Vagina (tissue), 2 donors: ENCODE results near the gene TUBB8B. TPM values are rescaled to one million over a fixed set of nuclear protein-coding genes. Genes with fewer than 3 reads are reported as not detected.
"Not testable (repeated sequence)": the region's sequence is repeated elsewhere in the genome, so short reads cannot be mapped to it uniquely, and the experiment has no call there.

ENCODE experiments used
- DNase-seq, 2 donors: peaks; one replicate each; pipeline ENCODE4 v3.0.0-alpha.2; 2017; ENCODE audit errors: extremely low spot score in 2 of 2
- H3K27ac ChIP-seq: fragments of 200-600 bp; sonication (generic); one replicate; pipeline ENCODE4 v1.5.1; 2019
- H3K27me3 ChIP-seq: fragments of 200-600 bp; sonication (generic); one replicate; pipeline ENCODE4 v1.5.1; 2019
- H3K36me3 ChIP-seq, 2 donors: fragments of 200-600 bp; sonication (generic); one replicate each; pipeline ENCODE4 v1.5.1; 2017 to 2019
- H3K4me1 ChIP-seq: fragments of 200-600 bp; sonication (generic); one replicate; pipeline ENCODE4 v1.5.1; 2019
- H3K4me3 ChIP-seq, 2 donors: fragments of 200-600 bp; sonication (generic); 1 replicate in 1 of 2; 2 replicates in 1 of 2; pipeline ENCODE4 v1.5.1; 2016 to 2019
- H3K9me3 ChIP-seq: fragments of 200-600 bp; sonication (generic); one replicate; pipeline ENCODE4 v1.5.1; 2019
- intact Hi-C: fragments of 100-400 bp; cut with DNase I; formaldehyde crosslinking; loops from one replicate; pipeline ENCODE4 v1.15.1; 2023
- total RNA-seq: library from RNA; depleted of rRNA; stranded (reverse); fragments of >200 nt; gene quantifications from one replicate; pipeline ENCODE4 v1.2.3, GENCODE V29; 2016

Gene TUBB8B
- total RNA-seq, 1 donor from 2014 or later, result 1.7 TPM

DNA sequence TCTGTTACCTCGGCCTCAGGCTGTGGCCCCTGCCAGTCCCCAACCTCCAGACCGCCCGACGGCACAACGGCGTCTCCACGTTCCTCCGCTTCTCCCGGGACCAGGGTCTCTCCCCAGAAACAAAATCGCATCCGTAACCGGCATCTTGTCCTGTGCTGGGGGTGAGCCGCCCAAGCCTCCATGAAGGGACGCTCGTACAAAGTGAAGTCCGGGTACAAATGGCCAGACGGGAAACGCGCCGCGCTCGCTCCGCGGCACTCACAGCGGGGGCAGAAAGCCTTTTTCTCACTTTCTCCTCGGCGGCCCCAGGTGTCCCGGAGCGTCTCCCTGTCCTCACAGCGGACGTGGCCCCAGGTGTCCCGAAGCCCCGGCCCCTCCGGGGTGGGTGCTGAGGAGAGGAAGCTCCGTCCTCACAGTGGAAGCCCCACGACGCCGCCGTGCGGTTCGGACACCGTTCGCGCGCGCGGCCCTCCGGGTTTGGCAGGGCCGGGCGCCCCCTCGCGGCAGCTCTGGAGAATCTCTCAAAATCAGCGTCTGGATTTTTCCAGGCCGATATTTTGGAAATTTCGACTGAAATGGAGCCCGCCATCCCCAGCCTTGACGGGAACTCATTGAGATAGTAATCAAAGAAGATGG lies 26.2 kb upstream of the TUBB8B start:
- H3K36me3 ChIP-seq, H3K4me3 ChIP-seq, DNase-seq, intact Hi-C loops, H3K4me1 ChIP-seq, H3K27ac ChIP-seq, H3K27me3 ChIP-seq, H3K9me3 ChIP-seq: not testable (repeated sequence)

GRCh38 chr18:73181-73777 lies 23.9 kb upstream of the TUBB8B start:
- H3K27me3 ChIP-seq, H3K4me1 ChIP-seq, H3K27ac ChIP-seq, H3K36me3 ChIP-seq, H3K9me3 ChIP-seq, intact Hi-C loops, H3K4me3 ChIP-seq, DNase-seq: not testable (repeated sequence)

DNA sequence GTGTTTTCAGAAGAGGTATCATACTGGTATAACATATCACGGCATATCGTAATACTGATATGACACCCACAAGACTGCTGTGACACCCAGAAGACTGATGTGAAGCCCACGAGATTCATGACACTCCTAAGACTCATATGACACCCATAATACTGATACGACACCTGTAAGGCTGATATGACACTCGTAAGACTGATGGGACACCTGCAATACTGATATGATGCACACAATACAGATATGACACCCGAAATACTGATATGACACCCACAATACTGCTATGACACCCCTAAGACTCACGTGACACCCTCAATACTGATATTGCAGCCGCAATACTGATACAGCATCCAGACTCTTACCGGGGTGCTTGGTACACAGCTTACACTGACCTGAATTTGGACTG lies 18.3 kb upstream of the TUBB8B start:
- intact Hi-C loops, H3K4me3 ChIP-seq, DNase-seq, H3K4me1 ChIP-seq, H3K9me3 ChIP-seq, H3K36me3 ChIP-seq, H3K27me3 ChIP-seq, H3K27ac ChIP-seq: not testable (repeated sequence)

DNA sequence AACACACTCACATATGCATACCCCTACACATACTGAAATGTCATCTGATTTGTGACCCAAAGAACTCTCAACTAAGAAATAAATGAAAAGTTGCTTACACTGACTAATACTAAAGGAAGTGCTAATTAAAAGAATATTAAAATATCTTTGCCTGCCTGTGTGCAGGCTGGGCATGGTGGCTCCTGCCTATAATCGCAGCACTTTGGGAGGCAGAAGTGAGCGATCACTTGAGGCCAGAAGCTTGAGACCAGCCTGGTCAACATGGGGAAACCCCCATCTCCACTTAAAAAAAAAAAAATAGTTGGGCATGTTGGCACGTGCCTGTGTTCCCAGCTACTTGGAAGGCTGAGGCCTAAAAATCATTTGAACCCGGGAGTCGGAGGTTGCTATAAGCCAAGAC lies 14.9 kb upstream of the TUBB8B start:
- intact Hi-C loops, H3K36me3 ChIP-seq, H3K9me3 ChIP-seq, DNase-seq, H3K4me3 ChIP-seq, H3K4me1 ChIP-seq, H3K27me3 ChIP-seq, H3K27ac ChIP-seq: not testable (repeated sequence)

DNA sequence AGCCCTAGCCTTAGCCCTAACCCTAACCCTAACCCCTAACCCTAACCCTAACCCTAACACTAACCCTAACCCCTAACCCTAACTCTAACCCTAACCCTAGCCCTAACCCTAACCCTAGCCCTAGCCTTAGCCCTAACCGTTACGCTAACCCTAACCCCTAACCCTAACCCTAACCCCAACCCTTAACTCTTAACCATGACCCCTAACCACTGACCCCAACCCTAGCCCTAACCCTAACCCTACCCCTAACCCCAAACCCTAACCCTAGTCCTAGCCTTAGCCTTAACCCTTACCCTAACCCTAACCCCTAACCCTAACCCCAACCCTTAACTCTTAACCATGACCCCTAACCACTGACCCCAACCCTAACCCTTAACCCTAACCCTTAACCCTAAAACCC lies 14.2 kb upstream of the TUBB8B start:
- H3K27ac ChIP-seq, intact Hi-C loops, H3K36me3 ChIP-seq, H3K4me1 ChIP-seq, DNase-seq, H3K9me3 ChIP-seq, H3K27me3 ChIP-seq, H3K4me3 ChIP-seq: not testable (repeated sequence)

DNA sequence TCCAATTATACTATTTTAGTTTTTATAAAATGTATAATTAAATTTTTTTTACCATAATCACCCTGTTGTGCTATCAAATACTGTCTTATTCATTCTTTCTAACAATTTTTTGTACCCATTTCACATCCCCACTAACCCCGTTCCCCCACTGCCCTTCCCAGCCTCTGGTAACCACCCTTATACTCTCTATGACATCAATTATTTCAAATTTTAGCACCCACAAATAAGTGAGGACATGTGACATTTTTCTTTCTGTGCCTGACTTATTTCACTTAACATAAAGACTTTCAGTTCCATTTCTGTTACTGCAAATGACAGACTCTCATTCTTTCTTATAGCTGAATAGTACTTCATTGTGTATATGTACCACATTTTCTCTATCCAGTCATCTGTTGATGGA lies 5.0 kb upstream of the TUBB8B start:
- intact Hi-C loops, H3K4me3 ChIP-seq, H3K9me3 ChIP-seq, DNase-seq, H3K27me3 ChIP-seq, H3K27ac ChIP-seq, H3K4me1 ChIP-seq, H3K36me3 ChIP-seq: not testable (repeated sequence)

GRCh38 chr18:48696-49095 lies 719 bp downstream of the TUBB8B start:
- H3K4me1 ChIP-seq, DNase-seq, H3K9me3 ChIP-seq, H3K4me3 ChIP-seq, H3K27ac ChIP-seq, intact Hi-C loops, H3K36me3 ChIP-seq, H3K27me3 ChIP-seq: not testable (repeated sequence)

GRCh38 chr18:13177-13576 lies 36.2 kb downstream of the TUBB8B start:
- H3K27ac ChIP-seq, H3K36me3 ChIP-seq, DNase-seq, H3K4me3 ChIP-seq, H3K9me3 ChIP-seq, H3K4me1 ChIP-seq, intact Hi-C loops, H3K27me3 ChIP-seq: not testable (repeated sequence)

- H3K27me3 ChIP-seq, result not testable (repeated sequence)
These were observed 36.6 kb downstream of the TUBB8B start for GRCh38 chr18:12773-13172.

GRCh38 chr18:11383-12274 lies 37.8 kb downstream of the TUBB8B start:
- intact Hi-C loops, H3K27ac ChIP-seq, H3K36me3 ChIP-seq, DNase-seq, H3K4me3 ChIP-seq, H3K9me3 ChIP-seq, H3K27me3 ChIP-seq, H3K4me1 ChIP-seq: not testable (repeated sequence)

More at GRCh38 chr18:12773-13172, 36.6 kb downstream of the TUBB8B start:
- H3K4me1 ChIP-seq, H3K27ac ChIP-seq, H3K36me3 ChIP-seq, H3K9me3 ChIP-seq, DNase-seq, H3K4me3 ChIP-seq, intact Hi-C loops: not testable (repeated sequence)

GRCh38 chr18:10624-11184 lies 38.7 kb downstream of the TUBB8B start:
- intact Hi-C loops, H3K27ac ChIP-seq, H3K9me3 ChIP-seq, H3K4me3 ChIP-seq, H3K36me3 ChIP-seq, DNase-seq, H3K4me1 ChIP-seq, H3K27me3 ChIP-seq: not testable (repeated sequence)

DNA sequence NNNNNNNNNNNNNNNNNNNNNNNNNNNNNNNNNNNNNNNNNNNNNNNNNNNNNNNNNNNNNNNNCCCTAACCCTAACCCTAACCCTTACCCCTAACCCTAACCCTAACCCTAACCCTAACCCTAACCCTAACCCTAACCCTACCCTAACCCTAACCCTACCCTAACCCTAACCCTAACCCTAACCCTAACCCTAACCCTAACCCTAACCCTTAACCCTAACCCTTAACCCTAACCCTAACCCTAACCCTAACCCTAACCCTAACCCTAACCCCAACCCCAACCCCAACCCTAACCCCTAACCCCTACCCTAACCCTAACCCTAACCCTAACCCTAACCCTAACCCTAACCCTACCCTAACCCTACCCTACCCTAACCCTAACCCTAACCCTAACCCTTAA lies 39.5 kb downstream of the TUBB8B start:
- H3K4me1 ChIP-seq, H3K27me3 ChIP-seq, H3K27ac ChIP-seq, H3K36me3 ChIP-seq, H3K4me3 ChIP-seq, H3K9me3 ChIP-seq, intact Hi-C loops, DNase-seq: not testable (repeated sequence)
